Right lobe of liver (tissue), 6 donors: ENCODE measurements around the gene CCT6A. TPM values are rescaled to one million over a fixed set of nuclear protein-coding genes. Genes with fewer than 3 reads are reported as not detected.
"Not testable (repeated sequence)": the region's sequence is repeated elsewhere in the genome, so short reads cannot be mapped to it uniquely, and the experiment has no call there.

Experiments
- ATAC-seq, 4 donors: fragments of 200-7000 bp; cut with Tn5 transposase; one replicate each; pipeline ENCODE4 v1.9.1; 2020; ENCODE audit warnings: mild to moderate bottlenecking in 4 of 4, moderate library complexity in 4 of 4
- DNase-seq, 3 donors: peaks; one replicate each; pipeline ENCODE4 v3.0.0-alpha.2; 2020
- H3K27ac ChIP-seq, 3 donors: fragments of 200-600 bp; one replicate each; pipeline ENCODE4 v1.8.0; 2022
- H3K27me3 ChIP-seq, 2 donors: fragments of 200-600 bp; one replicate each; pipeline ENCODE4 v1.8.0; 2022
- H3K36me3 ChIP-seq, 4 donors: fragments of 200-600 bp; sonication (generic) in 1 of 4; one replicate each; pipeline versions ENCODE4 v1.5.1 to v1.8.0; 2017 to 2022; ENCODE audit warnings: control low read depth in 1 of 4
- H3K4me1 ChIP-seq, 4 donors: fragments of 200-600 bp; sonication (generic) in 1 of 4; one replicate each; pipeline versions ENCODE4 v1.5.1 to v1.8.0; 2017 to 2022; ENCODE audit warnings: control low read depth in 1 of 4
- H3K4me3 ChIP-seq, 3 donors: fragments of 200-600 bp; one replicate each; pipeline ENCODE4 v1.8.0; 2022
- H3K9me3 ChIP-seq, 4 donors: fragments of 200-600 bp; sonication (generic) in 1 of 4; one replicate each; pipeline versions ENCODE4 v1.5.1 to v1.8.0; 2017 to 2022; ENCODE audit warnings: control low read depth in 1 of 4
- CTCF ChIP-seq, 4 donors: fragments of 200-600 bp in 3 of 4; fragments of 450-650 bp in 1 of 4; IDR thresholded peaks; one replicate each; pipeline versions ENCODE4 v1.5.1 to v1.8.0; 2016 to 2022; ENCODE audit warnings: antibody characterized with exemption in 4 of 4, mild to moderate bottlenecking in 2 of 4
- POLR2A ChIP-seq: fragments of 450-650 bp; IDR thresholded peaks from one replicate; pipeline ENCODE4 v1.6.1; 2017; ENCODE audit warnings: antibody characterized with exemption, mild to moderate bottlenecking
- WGBS: methylation state at CpG from one replicate; pipeline ENCODE4 v1.1.6; 2018; ENCODE audit warnings: low coverage, low lambda C conversion rate; ENCODE audit not compliant: insufficient coverage; ENCODE audit errors: missing lambda C conversion rate; 5-methylcytosine and 5-hydroxymethylcytosine counted together
- intact Hi-C, 2 donors: fragments of 100-400 bp; cut with DNase I; formaldehyde crosslinking; loops; one replicate each; pipeline versions ENCODE4 v1.11.2 to v1.14.1; 2022
- total RNA-seq, 6 experiments: library from RNA; depleted of rRNA in 2 of 6; stranded (reverse); fragments of >200 nt in 2 of 6; fragmentation: NEBNext Ultra II Directional in 3 of 6; extraction: Animal tissue kit (Norgen Biotek cat#: 25700) in 3 of 6; gene quantifications; one replicate each; pipeline versions ENCODE4 v1.1.0 to v1.2.4, GENCODE V29; 2016 to 2023
- donor health status: DM: no; HTN: yes; CAD: no.
- donor health status: DM: no; HTN: no; CAD: no.
- donor health status: DM: no; HTN: no; CAD: no.
- donor health status: DM: no; HTN: yes; CAD: no.
- donor health status: DM: no; HTN: yes; CAD: no.

CCT6A gene
- total RNA-seq, 6 experiments from 2014 or later: 24.5 to 88.7 (median 45.6) TPM

DNA sequence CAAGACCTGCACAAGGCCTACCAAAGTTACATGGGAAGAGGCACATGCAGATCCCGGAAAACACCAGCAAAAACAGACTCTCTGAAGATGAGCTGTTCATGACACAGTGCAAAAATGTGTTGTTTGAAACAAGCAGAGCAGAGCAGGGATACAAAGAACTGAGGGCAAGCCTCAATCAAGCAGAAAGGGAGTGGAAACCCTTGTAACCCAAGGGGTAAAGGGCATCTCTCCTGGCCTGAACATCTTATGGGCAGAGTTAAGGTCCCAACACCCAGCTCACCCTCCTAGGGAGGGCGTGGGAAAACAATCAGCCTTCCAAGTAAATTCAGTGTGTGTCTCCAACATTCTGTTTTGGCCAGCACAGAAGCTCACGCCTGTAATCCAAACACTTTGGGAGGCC lies 10.8 kb upstream of the CCT6A start:
- TF ChIP-seq CTCF (IDR thresholded peaks at IDR 0.05): no peak
- TF ChIP-seq POLR2A: no peak
- peaks cover 0 to 5% (median 0%) of the 10 kb centered on the region in 4 donors for H3K36me3 ChIP-seq
- no peaks in the 10 kb centered on the region for H3K27me3 ChIP-seq
- intact Hi-C loops: no loop called here
- no peaks in the 10 kb centered on the region for H3K9me3 ChIP-seq
- H3K27ac ChIP-seq: no peak overlapping the region
- ATAC-seq: peak in 1 of 4 donors; percentile 33
- WGBS: 55% methylated on average over 3 of the region's 3 CpGs
- H3K4me3 ChIP-seq: no peak overlapping the region
- peak in 1 of 3 donors; percentile 12 for DNase-seq
- H3K4me1 ChIP-seq: no peaks in the 10 kb centered on the region

DNA sequence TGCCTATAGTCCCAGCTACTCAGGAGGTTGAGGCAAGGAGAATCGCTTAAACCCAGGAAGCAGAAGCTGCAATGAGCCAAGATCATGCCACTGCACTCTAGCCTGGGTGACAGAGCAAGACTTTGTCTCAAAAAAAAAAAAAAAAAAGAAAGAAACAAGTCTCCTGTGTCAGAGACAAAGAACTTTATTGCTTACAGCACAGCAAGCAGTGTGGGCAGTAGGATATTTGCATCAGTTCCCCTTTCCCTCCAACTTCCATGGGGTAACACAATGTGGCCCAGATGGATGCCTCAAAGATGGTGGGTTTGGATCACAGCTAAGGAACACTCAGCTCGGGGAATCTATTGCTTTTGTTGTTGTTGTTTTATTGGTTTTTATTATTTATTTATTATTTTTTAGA lies 5.8 kb upstream of the CCT6A start:
- WGBS: 95% methylated on average over 2 of the region's 2 CpGs
- H3K9me3 ChIP-seq, H3K4me3 ChIP-seq, H3K27me3 ChIP-seq, ATAC-seq, H3K27ac ChIP-seq, intact Hi-C loops, H3K36me3 ChIP-seq: not testable (repeated sequence)
- peaks cover 0 to 32% (median 14%) of the 10 kb centered on the region in 4 donors for H3K4me1 ChIP-seq
- peak in 1 of 3 donors; percentile 12 for DNase-seq

DNA sequence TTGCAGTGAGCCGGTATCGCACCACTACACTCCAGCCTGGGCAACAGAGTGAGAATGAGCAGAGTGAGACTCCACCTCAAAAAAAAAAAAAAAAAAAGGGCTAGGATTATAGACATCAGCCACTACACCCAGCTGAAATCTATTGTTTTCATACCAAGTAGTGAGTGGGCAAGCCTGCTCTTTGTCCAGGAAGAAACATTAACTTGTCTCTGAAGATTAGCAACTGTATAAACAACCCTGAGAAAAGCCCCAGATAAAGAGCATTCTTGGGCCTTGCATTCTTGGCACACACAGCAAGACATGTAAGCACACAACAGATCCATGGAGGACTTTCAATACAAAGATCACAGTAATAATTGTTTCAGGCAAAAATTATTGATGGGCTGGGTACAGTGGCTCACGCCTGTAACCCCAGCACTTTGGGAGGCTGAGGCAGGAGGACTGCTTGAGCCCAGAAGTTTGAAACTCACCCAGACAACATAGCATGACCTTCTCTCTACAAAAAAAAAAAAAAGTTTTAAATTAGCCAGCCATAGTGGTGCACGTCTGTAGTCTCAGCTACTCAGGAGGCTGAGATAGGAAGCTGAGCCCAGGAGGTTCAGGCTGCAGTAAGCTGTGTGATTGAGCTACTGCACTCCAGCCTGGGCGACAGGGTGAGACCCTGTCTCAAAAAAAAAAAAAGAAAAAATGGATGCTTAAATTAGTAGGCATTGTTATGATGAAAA lies 4.7 kb upstream of the CCT6A start:
- Histone ChIP-seq H3K27me3 (no peaks in the 10 kb centered on the region), H3K4me1 (peaks cover 0 to 32% (median 14%) of the 10 kb centered on the region in 4 donors), H3K27ac (peak overlapping the region; percentile 53 to 72 (median 57)), H3K36me3 (peaks cover 0 to 5% (median 0%) of the 10 kb centered on the region in 4 donors), H3K4me3 (no peak overlapping the region), H3K9me3 (no peaks in the 10 kb centered on the region)
- intact Hi-C loops: no loop called here
- 38% methylated on average over 5 of the region's 5 CpGs for WGBS
- DNase-seq (peak in 1 of 3 donors; percentile 16), ATAC-seq (no peak)
- no peak for TF ChIP-seq POLR2A

- H3K4me1 ChIP-seq: peaks cover 0 to 37% (median 14%) of the 10 kb centered on the region in 4 donors
- DNase-seq (peak in 1 of 3 donors; percentile 44), ATAC-seq (peak in 1 of 4 donors; percentile 1)
- H3K4me3 ChIP-seq, H3K36me3 ChIP-seq, H3K27me3 ChIP-seq, H3K9me3 ChIP-seq, intact Hi-C loops: not testable (repeated sequence)
- WGBS: 21% methylated on average over 11 of the region's 11 CpGs
- H3K27ac ChIP-seq: peak overlapping the region; percentile 53 to 72 (median 57)
Measured at GRCh38 chr7:56047446-56048116, 4.0 kb upstream of the CCT6A start.

DNA sequence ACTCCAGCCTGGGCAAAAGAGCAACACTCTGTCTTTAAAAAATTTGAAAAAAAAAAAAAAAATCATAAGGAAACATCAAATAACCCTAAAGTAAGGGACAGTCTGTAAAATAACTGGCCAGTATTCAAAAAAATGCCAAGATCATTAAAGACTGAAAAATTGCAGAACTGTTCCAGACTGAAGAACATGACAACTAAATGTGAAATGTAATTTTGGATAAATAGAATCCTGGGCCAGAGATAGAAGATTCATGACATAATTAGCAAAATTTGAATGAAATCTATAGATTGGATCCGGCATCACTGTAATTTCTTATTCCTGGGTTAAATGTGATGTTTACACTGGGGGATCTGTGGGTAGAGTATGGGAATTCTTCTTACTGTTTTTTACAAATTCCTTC lies 3.3 kb upstream of the CCT6A start:
- no peak for DNase-seq
- no peak for ATAC-seq
- intact Hi-C loops: no loop called here
- Histone ChIP-seq H3K36me3 (peaks cover 0 to under 1% (median 0%) of the 10 kb centered on the region in 4 donors), H3K9me3 (no peaks in the 10 kb centered on the region), H3K4me1 (peaks cover 0 to 44% (median 14%) of the 10 kb centered on the region in 4 donors), H3K4me3 (no peak overlapping the region), H3K27me3 (no peaks in the 10 kb centered on the region), H3K27ac (peak overlapping the region; percentile 53 to 72 (median 57))
- TF ChIP-seq CTCF (IDR thresholded peaks at IDR 0.05) (no peak), POLR2A (no peak)
- WGBS: 89% methylated on average over 1 of the region's 1 CpG

- H3K27me3 ChIP-seq, intact Hi-C loops, H3K9me3 ChIP-seq, H3K4me3 ChIP-seq, H3K36me3 ChIP-seq: not testable (repeated sequence)
- Histone ChIP-seq H3K4me1 (peaks cover 0 to 44% (median 14%) of the 10 kb centered on the region in 4 donors), H3K27ac (peak overlapping the region in 2 of 3 donors; percentile 20 to 72)
- ATAC-seq (peak in 2 of 4 donors; percentile 4 to 5), DNase-seq (peak; percentile 54 to 77 (median 67))
- 30% methylated on average over 8 of the region's 8 CpGs for WGBS
Measured at GRCh38 chr7:56048763-56049162, 2.8 kb upstream of the CCT6A start.
